Stimulated activated CD4-positive, alpha-beta T cell treated with anti-CD3 and anti-CD28 coated beads, Interleukin-1b, Interleukin-23, amount 100 ng/mL, for 4 hours (primary cell): ENCODE results near the gene TMEM108.

Experiments
- DNase-seq, 2 donors: peaks; one replicate each; pipeline ENCODE4 v3.0.0-alpha.2; 2020; ENCODE audit warnings: low read depth in 2 of 2

TMEM108 gene

GRCh38 chr3:133386876-133387275 lies 348.7 kb downstream of the TMEM108 start:
- no peak for DNase-seq

DNA sequence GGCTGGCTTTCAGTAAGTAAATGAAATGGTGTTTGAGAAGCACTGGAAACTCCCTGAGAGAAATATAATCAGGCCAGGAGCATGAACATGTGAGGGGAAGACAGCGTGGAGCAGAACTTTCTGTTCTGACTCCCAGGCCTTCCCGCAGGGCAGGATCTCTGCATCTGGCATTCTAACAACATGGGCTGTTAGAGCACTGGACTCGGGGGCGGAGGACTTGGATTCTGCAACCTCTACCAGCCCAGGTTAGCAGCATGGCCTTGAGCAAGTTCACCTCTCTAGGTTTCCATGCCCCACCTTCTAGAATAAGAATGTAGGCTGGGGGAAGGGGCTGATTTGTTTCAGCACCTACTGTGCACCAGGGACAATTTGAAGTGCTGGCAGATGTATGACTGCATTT lies 349.1 kb downstream of the TMEM108 start:
- no peak for DNase-seq

GRCh38 chr3:133388696-133389395 lies 350.7 kb downstream of the TMEM108 start:
- DNase-seq = no peak

DNA sequence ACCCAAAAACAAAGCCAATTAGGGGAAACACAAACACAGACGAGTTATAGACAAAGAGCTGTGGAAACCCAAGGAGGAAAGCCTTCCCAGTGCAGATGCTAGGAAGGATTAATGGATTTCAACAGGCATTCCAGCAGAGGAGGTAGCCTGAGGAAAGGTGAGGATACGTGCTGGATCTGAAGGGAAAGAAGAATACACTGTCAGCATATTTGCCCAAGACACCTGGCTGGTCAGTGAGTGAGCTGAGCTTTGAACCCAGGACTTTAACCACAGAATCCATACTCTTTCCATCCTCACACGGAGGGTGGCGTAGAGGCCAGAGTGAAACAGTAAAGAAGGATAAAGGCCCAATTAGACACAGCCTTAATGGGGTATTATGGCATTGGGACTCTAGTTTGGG lies 352.5 kb downstream of the TMEM108 start:
- no peak for DNase-seq

GRCh38 chr3:133393204-133393603 lies 355.0 kb downstream of the TMEM108 start:
- DNase-seq = no peak

- no peak for DNase-seq
Observed at GRCh38 chr3:133393691-133394474, 355.7 kb downstream of the TMEM108 start.

DNA sequence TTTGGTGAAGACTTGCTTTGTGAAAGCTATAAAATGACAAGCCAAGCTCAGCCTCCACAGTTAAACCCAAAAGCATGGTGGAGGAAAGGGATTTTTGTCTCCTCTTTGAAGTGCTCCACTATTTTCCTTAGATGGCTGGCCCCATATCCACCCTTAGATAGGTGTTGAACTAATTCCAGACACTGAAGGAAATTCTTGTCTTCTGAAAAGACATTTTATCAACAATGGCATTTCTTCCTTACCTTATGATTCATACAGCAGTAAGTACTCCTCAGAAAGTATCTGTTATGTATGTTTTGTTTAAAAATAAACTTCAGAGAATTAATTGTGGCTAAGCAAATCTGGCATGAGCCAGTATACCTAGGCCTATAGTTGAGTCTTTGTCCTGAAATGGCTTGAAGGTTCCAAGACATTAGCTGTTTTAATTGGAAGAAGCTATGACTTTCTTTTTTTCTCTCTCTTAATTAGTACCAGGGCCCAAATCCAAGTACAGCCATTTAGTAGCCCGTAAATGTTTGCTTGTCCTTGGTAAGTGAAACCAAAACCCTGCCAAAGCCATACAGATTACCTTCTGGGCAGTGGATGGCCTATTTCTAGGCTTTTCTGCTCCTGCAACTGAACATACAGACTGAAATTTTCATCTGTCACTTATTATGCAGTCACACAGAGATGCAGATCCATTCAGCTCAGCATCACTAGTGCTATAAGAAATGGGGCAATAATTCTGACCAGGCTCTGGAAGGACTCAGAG lies 356.5 kb downstream of the TMEM108 start:
- no peak for DNase-seq

DNA sequence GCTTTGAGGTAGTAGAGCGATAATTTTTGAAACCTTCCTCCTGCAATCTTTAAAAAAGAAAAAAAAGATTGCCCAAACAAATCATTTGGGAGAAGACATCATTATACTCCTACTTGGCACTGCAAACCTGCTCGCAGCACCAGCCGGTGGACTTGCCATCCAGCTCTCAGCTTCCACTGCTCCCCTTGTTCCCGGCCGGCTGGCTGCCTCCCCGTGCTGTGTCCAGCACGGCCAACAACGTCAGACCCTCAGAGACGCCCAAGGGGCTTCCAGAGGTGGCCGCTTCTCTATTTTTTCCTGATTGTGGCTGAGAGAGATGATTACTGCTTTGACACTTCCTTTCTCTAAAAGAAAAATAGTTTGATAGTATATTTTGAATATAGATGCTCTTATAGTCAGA lies 358.7 kb downstream of the TMEM108 start:
- no peak for DNase-seq

DNA sequence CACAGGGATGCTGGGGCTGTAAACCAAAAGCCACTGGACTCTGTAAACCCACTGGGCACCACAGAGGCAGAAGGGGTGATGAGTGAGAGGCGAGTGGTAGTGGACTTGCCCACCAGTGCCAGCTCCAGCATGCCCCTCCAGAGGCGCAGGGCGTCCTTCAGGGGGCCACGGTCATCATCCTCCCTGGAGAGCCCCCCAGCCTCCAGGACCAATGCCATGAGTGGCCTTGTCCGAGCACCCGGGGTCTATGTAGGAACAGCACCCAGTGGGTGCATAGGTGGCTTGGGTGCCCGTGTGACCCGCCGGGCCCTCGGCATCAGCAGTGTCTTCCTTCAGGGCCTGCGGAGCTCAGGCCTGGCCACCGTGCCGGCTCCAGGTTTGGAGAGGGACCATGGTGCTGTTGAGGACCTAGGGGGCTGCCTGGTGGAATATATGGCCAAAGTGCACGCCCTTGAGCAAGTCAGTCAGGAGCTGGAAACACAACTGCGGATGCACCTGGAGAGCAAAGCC lies 361.9 kb downstream of the TMEM108 start, which contains the start of gene BFSP2:
Gene BFSP2, plus strand, starts transcription at position 51 of the 510 bp plus-strand sequence. Its CDS starts 28 bp downstream, at position 79.
- DNase-seq = no peak

- no peak for DNase-seq
Observed at GRCh38 chr3:133401374-133402135, 363.4 kb downstream of the TMEM108 start.

DNA sequence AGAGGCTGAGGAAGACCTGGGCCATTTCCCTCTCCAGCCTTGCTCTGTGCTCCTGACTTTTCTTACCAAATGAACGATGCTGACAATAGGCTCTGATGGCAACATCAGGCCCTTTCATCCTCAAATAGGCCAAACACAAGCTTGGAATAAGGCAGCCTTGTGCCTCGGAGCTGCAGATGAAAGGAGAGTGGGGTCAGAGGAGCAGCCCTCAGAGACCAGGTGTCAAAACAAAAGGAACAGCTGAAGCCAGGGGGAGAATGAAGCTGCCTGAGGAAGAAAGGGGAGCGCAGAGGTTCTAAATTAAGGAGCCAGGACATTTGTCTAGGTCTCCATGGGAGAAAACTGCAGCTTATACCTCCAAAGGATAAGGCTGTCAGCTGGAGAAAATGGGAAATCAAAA lies 366.7 kb downstream of the TMEM108 start:
- DNase-seq = no peak

DNA sequence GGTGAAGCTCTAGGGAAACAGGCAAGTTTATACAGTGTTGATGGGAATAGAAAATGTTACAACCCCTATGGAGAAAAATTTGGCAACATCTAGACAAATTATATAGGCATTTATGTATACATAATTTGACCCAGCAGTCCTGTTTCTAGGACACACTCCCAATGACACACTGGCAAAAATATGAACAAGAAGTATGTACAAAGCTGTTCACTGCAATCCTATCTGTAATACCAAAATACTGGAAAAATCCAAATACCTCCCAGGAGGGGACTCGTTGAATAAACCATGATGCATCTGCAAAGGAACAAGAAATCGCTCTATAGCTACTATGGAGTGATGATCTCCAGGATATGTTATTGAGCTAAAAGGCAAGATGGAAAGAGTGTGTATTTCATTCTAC lies 370.2 kb downstream of the TMEM108 start:
- no peak for DNase-seq

DNA sequence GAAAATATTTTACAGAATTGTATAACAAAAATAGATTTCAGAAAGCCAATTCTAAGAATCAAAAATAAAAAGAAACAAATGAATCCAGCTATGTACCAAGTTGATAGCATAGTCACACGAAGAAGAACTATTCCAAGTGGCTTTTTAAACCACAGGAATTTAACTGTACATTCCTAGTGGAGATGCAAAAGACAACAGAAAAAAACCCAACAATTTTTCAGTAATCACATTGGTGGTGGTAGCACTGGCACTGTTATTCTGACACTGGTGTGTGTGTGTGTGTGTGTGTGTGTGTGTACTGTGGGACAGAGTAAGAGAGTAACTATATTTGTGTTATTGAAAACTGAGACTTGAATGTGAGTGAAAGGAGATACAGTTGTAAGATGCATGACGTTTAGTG lies 370.8 kb downstream of the TMEM108 start:
- DNase-seq = no peak

DNA sequence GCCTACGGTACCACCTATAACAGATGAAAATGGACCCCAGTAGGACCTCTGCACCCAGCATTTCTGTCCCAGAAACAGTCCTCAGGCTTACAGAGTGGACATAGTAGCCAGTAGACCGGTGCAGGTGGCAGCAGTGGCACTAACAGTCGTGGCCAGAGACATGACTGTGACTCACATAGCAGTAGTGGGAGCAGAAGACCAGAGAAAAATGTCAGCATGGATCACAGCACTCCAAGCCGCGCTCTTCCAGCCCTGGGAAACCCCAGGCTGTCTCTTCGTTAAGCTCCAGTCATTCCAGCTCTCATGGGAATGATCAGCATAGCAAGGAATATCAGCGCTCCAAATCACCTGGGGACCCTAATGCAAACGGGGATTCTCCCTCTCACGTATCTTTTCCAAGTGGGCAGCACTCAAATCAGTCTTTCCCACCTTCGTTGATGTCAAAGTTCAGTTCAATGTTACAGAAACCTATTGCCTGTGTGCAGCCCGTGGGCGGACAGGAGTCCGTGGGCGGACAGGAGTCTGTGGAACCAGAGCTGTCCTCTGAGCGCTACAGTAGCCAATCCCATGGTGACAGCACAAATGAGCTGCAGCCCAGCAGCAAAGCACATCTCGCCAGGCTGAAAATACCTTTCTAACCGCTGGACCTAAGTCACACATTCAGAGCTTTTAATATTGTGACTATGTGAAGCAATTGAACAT lies 372.2 kb downstream of the TMEM108 start:
- no peak for DNase-seq

GRCh38 chr3:133412183-133413132 lies 374.3 kb downstream of the TMEM108 start:
- no peak for DNase-seq

DNA sequence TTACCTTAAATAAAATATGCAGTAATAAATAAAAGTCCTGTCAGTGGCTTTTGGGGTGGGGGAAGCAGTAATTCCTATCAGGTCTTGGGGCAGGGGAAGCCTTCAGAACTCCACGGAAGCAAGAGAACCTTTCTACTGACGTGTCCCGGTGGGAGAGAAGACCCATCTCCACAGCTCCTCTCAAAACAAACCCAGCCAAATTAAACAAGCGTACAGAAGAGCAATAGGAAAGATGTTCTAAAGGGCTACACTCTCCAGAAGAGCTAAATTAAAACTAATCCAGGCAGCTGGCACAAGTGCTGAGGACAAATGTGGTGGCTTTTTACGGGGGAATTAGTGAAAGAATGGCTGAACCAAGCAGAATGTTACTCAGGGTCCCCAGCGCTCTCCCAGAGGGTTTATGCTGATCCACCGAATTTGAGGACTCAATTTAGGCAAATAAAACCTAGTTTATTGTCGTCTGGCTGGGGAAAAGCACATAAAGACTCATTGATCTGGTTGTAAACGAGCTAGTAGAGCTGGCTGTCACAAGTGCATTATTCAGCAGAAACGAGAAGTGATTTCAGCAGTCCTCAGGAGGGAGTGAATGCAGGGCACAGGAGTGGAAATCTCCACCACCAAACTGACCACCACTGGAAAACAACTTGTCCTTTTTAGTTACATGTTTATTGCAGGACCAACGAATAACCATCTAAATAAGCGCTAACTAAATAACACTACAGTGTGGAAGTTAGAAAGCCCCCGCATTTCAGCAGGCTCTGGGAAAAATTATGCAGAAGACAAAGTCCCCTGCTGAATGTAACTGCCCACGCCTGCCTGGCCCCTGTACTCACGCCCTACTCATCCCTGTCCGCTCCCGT lies 375.2 kb downstream of the TMEM108 start:
- no peak for DNase-seq

- no peak for DNase-seq
Observed at GRCh38 chr3:133414021-133414392, 375.8 kb downstream of the TMEM108 start.

- DNase-seq = no peak
Observed at GRCh38 chr3:133418361-133418760, 380.2 kb downstream of the TMEM108 start.
